IPS DF 19.7 (cell line): ENCODE results near the gene SDF4.

Experiments
- DNase-seq: peaks from one replicate; pipeline ENCODE4 v3.0.0-alpha.2; 2013; ENCODE audit warnings: low read depth, low spot score

The SDF4 gene

GRCh38 chr1:1212780-1213344 lies 18.9 kb downstream of the SDF4 start:
- no peak for DNase-seq

GRCh38 chr1:1211541-1212441 lies 20.0 kb downstream of the SDF4 start:
- DNase-seq: no peak

GRCh38 chr1:1210726-1211540 lies 20.9 kb downstream of the SDF4 start:
- DNase-seq: no peak

GRCh38 chr1:1208713-1209433 lies 22.9 kb downstream of the SDF4 start:
- no peak for DNase-seq

- DNase-seq: no peak
Measured at GRCh38 chr1:1207571-1207892, 24.3 kb downstream of the SDF4 start.

- DNase-seq: no peak
Measured at GRCh38 chr1:1206966-1207531, 24.8 kb downstream of the SDF4 start.

GRCh38 chr1:1206376-1206965 lies 25.3 kb downstream of the SDF4 start, which contains the start of gene TNFRSF18:
Gene TNFRSF18, minus strand, starts transcription at chr1:1206592. Its CDS starts 21 bp downstream, at chr1:1206571.
- no peak for DNase-seq

GRCh38 chr1:1205769-1206375 lies 25.9 kb downstream of the SDF4 start:
- no peak for DNase-seq

- no peak for DNase-seq
Measured at GRCh38 chr1:1204998-1205768, 26.6 kb downstream of the SDF4 start.

GRCh38 chr1:1204425-1204920 lies 27.3 kb downstream of the SDF4 start:
- no peak for DNase-seq

GRCh38 chr1:1203561-1204424 lies 28.0 kb downstream of the SDF4 start:
- no peak for DNase-seq

- DNase-seq: no peak
Measured at GRCh38 chr1:1202831-1203560, 28.8 kb downstream of the SDF4 start.

GRCh38 chr1:1200876-1201810 lies 30.7 kb downstream of the SDF4 start:
- DNase-seq: no peak

- no peak for DNase-seq
Measured at GRCh38 chr1:1199961-1200875, 31.6 kb downstream of the SDF4 start.

- DNase-seq: no peak
Measured at GRCh38 chr1:1199141-1199960, 32.5 kb downstream of the SDF4 start.
